Right lobe of liver (tissue), 6 donors: ENCODE measurements around the gene MAPKAP1. TPM values are rescaled to one million over a fixed set of nuclear protein-coding genes. Genes with fewer than 3 reads are reported as not detected.

Experiments
- ATAC-seq, 4 donors: fragments of 200-7000 bp; cut with Tn5 transposase; one replicate each; pipeline ENCODE4 v1.9.1; 2020; ENCODE audit warnings: mild to moderate bottlenecking in 4 of 4, moderate library complexity in 4 of 4
- DNase-seq, 3 donors: peaks; one replicate each; pipeline ENCODE4 v3.0.0-alpha.2; 2020
- H3K27ac ChIP-seq, 3 donors: fragments of 200-600 bp; one replicate each; pipeline ENCODE4 v1.8.0; 2022
- H3K27me3 ChIP-seq, 2 donors: fragments of 200-600 bp; one replicate each; pipeline ENCODE4 v1.8.0; 2022
- H3K36me3 ChIP-seq, 4 donors: fragments of 200-600 bp; sonication (generic) in 1 of 4; one replicate each; pipeline versions ENCODE4 v1.5.1 to v1.8.0; 2017 to 2022; ENCODE audit warnings: control low read depth in 1 of 4
- H3K4me1 ChIP-seq, 4 donors: fragments of 200-600 bp; sonication (generic) in 1 of 4; one replicate each; pipeline versions ENCODE4 v1.5.1 to v1.8.0; 2017 to 2022; ENCODE audit warnings: control low read depth in 1 of 4
- H3K4me3 ChIP-seq, 3 donors: fragments of 200-600 bp; one replicate each; pipeline ENCODE4 v1.8.0; 2022
- H3K9me3 ChIP-seq, 4 donors: fragments of 200-600 bp; sonication (generic) in 1 of 4; one replicate each; pipeline versions ENCODE4 v1.5.1 to v1.8.0; 2017 to 2022; ENCODE audit warnings: control low read depth in 1 of 4
- CTCF ChIP-seq, 4 donors: fragments of 200-600 bp in 3 of 4; fragments of 450-650 bp in 1 of 4; IDR thresholded peaks; one replicate each; pipeline versions ENCODE4 v1.5.1 to v1.8.0; 2016 to 2022; ENCODE audit warnings: antibody characterized with exemption in 4 of 4, mild to moderate bottlenecking in 2 of 4
- POLR2A ChIP-seq: fragments of 450-650 bp; IDR thresholded peaks from one replicate; pipeline ENCODE4 v1.6.1; 2017; ENCODE audit warnings: antibody characterized with exemption, mild to moderate bottlenecking
- WGBS: methylation state at CpG from one replicate; pipeline ENCODE4 v1.1.6; 2018; ENCODE audit warnings: low coverage, low lambda C conversion rate; ENCODE audit not compliant: insufficient coverage; ENCODE audit errors: missing lambda C conversion rate; 5-methylcytosine and 5-hydroxymethylcytosine counted together
- intact Hi-C, 2 donors: fragments of 100-400 bp; cut with DNase I; formaldehyde crosslinking; loops; one replicate each; pipeline versions ENCODE4 v1.11.2 to v1.14.1; 2022
- total RNA-seq, 6 experiments: library from RNA; depleted of rRNA in 2 of 6; stranded (reverse); fragments of >200 nt in 2 of 6; fragmentation: NEBNext Ultra II Directional in 3 of 6; extraction: Animal tissue kit (Norgen Biotek cat#: 25700) in 3 of 6; gene quantifications; one replicate each; pipeline versions ENCODE4 v1.1.0 to v1.2.4, GENCODE V29; 2016 to 2023
- donor health status: DM: no; HTN: yes; CAD: no.
- donor health status: DM: no; HTN: no; CAD: no.
- donor health status: DM: no; HTN: no; CAD: no.
- donor health status: DM: no; HTN: yes; CAD: no.
- donor health status: DM: no; HTN: yes; CAD: no.

Gene MAPKAP1
- total RNA-seq, 6 experiments from 2014 or later: 29.6 to 53.2 (median 48.3) TPM

- H3K4me3 ChIP-seq: no peak overlapping the region
- H3K4me1 ChIP-seq: peaks cover 0 to 29% (median 10%) of the 10 kb centered on the region in 4 donors
- H3K9me3 ChIP-seq: no peaks in the 10 kb centered on the region
- 87% methylated on average over 3 of the region's 3 CpGs for WGBS
- intact Hi-C loops: no loop called here
- no peak for ATAC-seq
- no peaks in the 10 kb centered on the region for H3K27me3 ChIP-seq
- no peaks in the 10 kb centered on the region for H3K36me3 ChIP-seq
- no peak for DNase-seq
- TF ChIP-seq CTCF (IDR thresholded peaks at IDR 0.05): no peak
- no peak for TF ChIP-seq POLR2A
- H3K27ac ChIP-seq: no peak overlapping the region
Observed at GRCh38 chr9:125752070-125752628, 45.1 kb upstream of the MAPKAP1 start.

- Histone ChIP-seq H3K4me3 (peak overlapping the region in 2 of 3 donors; percentile 7 to 29), H3K4me1 (peaks cover 0 to 31% (median 10%) of the 10 kb centered on the region in 4 donors), H3K9me3 (no peaks in the 10 kb centered on the region), H3K27me3 (no peaks in the 10 kb centered on the region), H3K36me3 (no peaks in the 10 kb centered on the region), H3K27ac (peak overlapping the region in 2 of 3 donors; percentile 61 to 68)
- ATAC-seq (no peak), DNase-seq (no peak)
- 33% methylated on average over 6 of the region's 6 CpGs for WGBS
- intact Hi-C loops: no loop called here
- no peak for TF ChIP-seq POLR2A
- no peak for TF ChIP-seq CTCF (IDR thresholded peaks at IDR 0.05)
Observed at GRCh38 chr9:125750627-125751011, 43.6 kb upstream of the MAPKAP1 start.

- no peak for DNase-seq
- 28% methylated on average over 4 of the region's 4 CpGs for WGBS
- intact Hi-C loops: no loop called here
- Histone ChIP-seq H3K36me3 (no peaks in the 10 kb centered on the region), H3K4me1 (peaks cover 0 to 28% (median 10%) of the 10 kb centered on the region in 4 donors), H3K4me3 (peak overlapping the region in 2 of 3 donors; percentile 7 to 29), H3K27me3 (no peaks in the 10 kb centered on the region), H3K9me3 (no peaks in the 10 kb centered on the region), H3K27ac (peak overlapping the region in 2 of 3 donors; percentile 61 to 68)
- ATAC-seq: peak in 3 of 4 donors; percentile 3 to 22 (median 13)
- TF ChIP-seq CTCF (IDR thresholded peaks at IDR 0.05) (no peak), POLR2A (no peak)
Observed at GRCh38 chr9:125749951-125750626, 43.1 kb upstream of the MAPKAP1 start.

GRCh38 chr9:125749287-125749935, 42.4 kb upstream of the MAPKAP1 start:
- H3K4me1 ChIP-seq: peaks cover 0 to 28% (median 10%) of the 10 kb centered on the region in 4 donors
- 21% methylated on average over 4 of the region's 4 CpGs for WGBS
- ATAC-seq (no peak), DNase-seq (no peak)
- H3K4me3 ChIP-seq: peak overlapping the region in 1 of 3 donors; percentile 79
- no peaks in the 10 kb centered on the region for H3K36me3 ChIP-seq
- intact Hi-C loops: no loop called here
- TF ChIP-seq CTCF (IDR thresholded peaks at IDR 0.05): no peak
- no peak for TF ChIP-seq POLR2A
- H3K9me3 ChIP-seq: no peaks in the 10 kb centered on the region
- H3K27me3 ChIP-seq: no peaks in the 10 kb centered on the region
- peak overlapping the region; percentile 25 to 68 (median 33) for H3K27ac ChIP-seq
